Tibial artery (tissue), 4 donors: ENCODE data around the gene PSD2.

Experiments used
- DNase-seq, 2 donors: peaks; one replicate each; pipeline ENCODE4 v3.0.0-alpha.2; 2019
- H3K27ac ChIP-seq, 2 donors: fragments of 200-600 bp; sonication (generic) in 1 of 2; 1 replicate in 1 of 2; 2 replicates in 1 of 2; pipeline ENCODE4 v1.5.1; 2018 to 2019; ENCODE audit warnings: mild to moderate bottlenecking in 1 of 2
- H3K27me3 ChIP-seq, 2 donors: fragments of 200-600 bp; sonication (generic) in 1 of 2; one replicate each; pipeline versions ENCODE4 v1.5.1 to v1.6.0; 2016 to 2019
- H3K36me3 ChIP-seq, 3 donors: fragments of 200-600 bp; sonication (generic) in 2 of 3; one replicate each; pipeline ENCODE4 v1.5.1; 2016 to 2019; ENCODE audit warnings: mild to moderate bottlenecking in 2 of 3
- H3K4me1 ChIP-seq, 4 donors: fragments of 200-600 bp; sonication (generic) in 2 of 4; 1 replicate in 3 of 4; 2 replicates in 1 of 4; pipeline ENCODE4 v1.5.1; 2016 to 2019
- H3K4me3 ChIP-seq, 2 donors: fragments of 200-600 bp; sonication (generic) in 1 of 2; 1 replicate in 1 of 2; 2 replicates in 1 of 2; pipeline ENCODE4 v1.5.1; 2018 to 2019; ENCODE audit warnings: mild to moderate bottlenecking in 2 of 2
- H3K9me3 ChIP-seq, 3 donors: fragments of 200-600 bp; sonication (generic) in 1 of 3; one replicate each; pipeline ENCODE4 v1.5.1; 2016 to 2019
- CTCF ChIP-seq, 2 experiments: fragments of 200-600 bp in 1 of 2; fragments of 450-650 bp in 1 of 2; IDR thresholded peaks; one replicate each; pipeline ENCODE4 v1.5.1; 2017 to 2019; ENCODE audit warnings: antibody characterized with exemption in 2 of 2, mild to moderate bottlenecking in 1 of 2, moderate library complexity in 1 of 2
- intact Hi-C: fragments of 100-400 bp; cut with DNase I; formaldehyde crosslinking; loops from one replicate; pipeline ENCODE4 v1.15.0; 2023; ENCODE audit warnings: low total_unique reads

Gene PSD2

GRCh38 chr5:139765409-139766217 lies 30.0 kb upstream of the PSD2 start:
- Histone ChIP-seq H3K9me3 (no peaks in the 10 kb centered on the region), H3K27ac (peak overlapping the region in 1 of 2 donors; percentile 46), H3K4me1 (peaks cover 0 to 17% (median 13%) of the 10 kb centered on the region in 4 donors), H3K36me3 (no peaks in the 10 kb centered on the region), H3K4me3 (peak overlapping the region; percentile 46 to 64), H3K27me3 (peaks cover 0 to 19% of the 10 kb centered on the region in 2 donors)
- intact Hi-C loops, result loop anchor here (2.0 to 10.0 kb wide), 2 partner anchors 71 to 133 kb away; no protein-coding TSS in a partner anchor
- DNase-seq, result peak; percentile 61 to 87
- peak; percentile 98 to 99 for TF ChIP-seq CTCF (IDR thresholded peaks at IDR 0.05)

GRCh38 chr5:139767960-139768359 lies 27.6 kb upstream of the PSD2 start:
- Histone ChIP-seq H3K27ac (no peak overlapping the region), H3K27me3 (peaks cover 0 to 19% of the 10 kb centered on the region in 2 donors), H3K36me3 (no peaks in the 10 kb centered on the region), H3K4me1 (peaks cover 0 to 17% (median 13%) of the 10 kb centered on the region in 4 donors), H3K4me3 (no peak overlapping the region), H3K9me3 (no peaks in the 10 kb centered on the region)
- intact Hi-C loops, result loop anchor here (10.0 kb wide), 1 partner anchor 73 kb away; no protein-coding TSS in a partner anchor
- DNase-seq, result no peak
- TF ChIP-seq CTCF (IDR thresholded peaks at IDR 0.05), result no peak

- no peaks in the 10 kb centered on the region for H3K36me3 ChIP-seq
- intact Hi-C loops, result loop anchor here (10.0 kb wide), 1 partner anchor 74 kb away; no protein-coding TSS in a partner anchor
- no peak for DNase-seq
- no peak overlapping the region for H3K27ac ChIP-seq
- peaks cover 0 to 14% of the 10 kb centered on the region in 2 donors for H3K27me3 ChIP-seq
- no peak for TF ChIP-seq CTCF (IDR thresholded peaks at IDR 0.05)
- peaks cover 0 to 15% (median 13%) of the 10 kb centered on the region in 4 donors for H3K4me1 ChIP-seq
- no peak overlapping the region for H3K4me3 ChIP-seq
- H3K9me3 ChIP-seq, result no peaks in the 10 kb centered on the region
Measured at GRCh38 chr5:139768807-139769465, 26.7 kb upstream of the PSD2 start.

GRCh38 chr5:139769477-139769876 lies 26.1 kb upstream of the PSD2 start:
- no peaks in the 10 kb centered on the region for H3K36me3 ChIP-seq
- H3K9me3 ChIP-seq, result no peaks in the 10 kb centered on the region
- H3K27ac ChIP-seq, result no peak overlapping the region
- DNase-seq, result no peak
- no peak overlapping the region for H3K4me3 ChIP-seq
- TF ChIP-seq CTCF (IDR thresholded peaks at IDR 0.05), result no peak
- intact Hi-C loops, result loop anchor here (10.0 kb wide), 1 partner anchor 75 kb away; no protein-coding TSS in a partner anchor
- peaks cover 0 to 10% (median 8%) of the 10 kb centered on the region in 4 donors for H3K4me1 ChIP-seq
- peaks cover 0 to 9% of the 10 kb centered on the region in 2 donors for H3K27me3 ChIP-seq

GRCh38 chr5:139770722-139771121 lies 24.9 kb upstream of the PSD2 start:
- H3K4me1 ChIP-seq, result peaks cover 0 to 12% (median 0%) of the 10 kb centered on the region in 4 donors
- intact Hi-C loops, result no loop called here
- no peak for TF ChIP-seq CTCF (IDR thresholded peaks at IDR 0.05)
- H3K36me3 ChIP-seq, result no peaks in the 10 kb centered on the region
- H3K27ac ChIP-seq, result no peak overlapping the region
- H3K27me3 ChIP-seq, result peaks cover 0 to 3% of the 10 kb centered on the region in 2 donors
- no peak overlapping the region for H3K4me3 ChIP-seq
- DNase-seq, result no peak
- H3K9me3 ChIP-seq, result no peaks in the 10 kb centered on the region
